ENCODE results near the gene SYT11. TPM values are rescaled to one million over a fixed set of nuclear protein-coding genes. Genes with fewer than 3 reads are reported as not detected.

SYT11 gene
- total and polyA plus RNA-seq, 10 of the 15 experiments (the other 5 are each of a cell fraction or from before 2014, with no cell fraction given): 7.7 to 21.2 (median 13.5) TPM

GRCh38 chr1:155890251-155890650, 30.9 kb downstream of the SYT11 start:
- ChIA-PET POLR2A (interaction anchor here (0.6 kb wide), 1 partner anchor 812 kb away, joined by 4 read pairs; no protein-coding TSS in a partner anchor), RAD21 (ENCODE audit: unreplicated experiment) (no interaction called here), CTCF (interaction anchor here (1.7 kb wide), 1 partner anchor 18 kb away, joined by 4 read pairs; no protein-coding TSS in a partner anchor), SMC1A (ENCODE audit: uncharacterized antibody, unreplicated experiment) (no interaction called here)
- Histone ChIP-seq H4K20me1 (ENCODE audit: control insufficient read depth, insufficient read depth) (no peaks in the 10 kb centered on the region), H3K79me2 (ENCODE audit: control insufficient read depth, insufficient read depth, low read length) (no peaks in the 10 kb centered on the region), H3K9ac (ENCODE audit: control insufficient read depth, insufficient read depth, low read length) (no peak overlapping the region), H3K4me3 (no peak overlapping the region), H3K36me3 (ENCODE audit: control insufficient read depth in 2 of 2, insufficient read depth in 2 of 2, low read length in 1 of 2) (no peaks in the 10 kb centered on the region), H2AFZ (ENCODE audit: control insufficient read depth, low read depth, low read length) (no peak overlapping the region), H3K4me1 (ENCODE audit: control insufficient read depth, insufficient read depth, low read length) (no peaks in the 10 kb centered on the region), H3K4me2 (ENCODE audit: control insufficient read depth, insufficient read depth) (no peak overlapping the region), H3K27ac (ENCODE audit: control insufficient read depth, insufficient read depth) (no peak overlapping the region), H3K9me3 (replicated peaks; ENCODE audit: control insufficient read depth, insufficient read depth, low read length) (no peaks in the 10 kb centered on the region), H3K27me3 (replicated peaks in 1 of 2; ENCODE audit: control insufficient read depth in 2 of 2, insufficient read depth in 2 of 2, low read length in 1 of 2) (no peaks in the 10 kb centered on the region)
- ATAC-seq: no peak
- TSS peak; percentile 45 for BruUV-seq (replicated peaks)
- in situ Hi-C loops (cut with MboI): no loop called here
- WGBS (ENCODE audit: insufficient coverage, insufficient replicate concordance, low lambda C conversion rate, missing lambda C conversion rate): 50% methylated on average over 3 of the region's 3 CpGs
- no peak for TF ChIP-seq ZZZ3 (IDR thresholded peaks at IDR 0.05; ENCODE audit: control insufficient read depth, insufficient read length, low read depth)
- no peak for TF ChIP-seq JUND (IDR thresholded peaks at IDR 0.05; ENCODE audit: low read depth, low read length)
- no peak for FAIRE-seq
- intact Hi-C loops (cut with micrococcal nuclease; ENCODE audit: unreplicated experiment): no loop called here
- DNase-seq (ENCODE audit: low read depth, low spot score): no peak

- Histone ChIP-seq H3K9ac (ENCODE audit: control insufficient read depth, insufficient read depth, low read length) (no peak overlapping the region), H4K20me1 (ENCODE audit: control insufficient read depth, insufficient read depth) (no peaks in the 10 kb centered on the region), H3K27ac (ENCODE audit: control insufficient read depth, insufficient read depth) (no peak overlapping the region), H3K4me2 (ENCODE audit: control insufficient read depth, insufficient read depth) (no peak overlapping the region), H3K9me3 (replicated peaks; ENCODE audit: control insufficient read depth, insufficient read depth, low read length) (no peaks in the 10 kb centered on the region), H2AFZ (ENCODE audit: control insufficient read depth, low read depth, low read length) (no peak overlapping the region), H3K79me2 (ENCODE audit: control insufficient read depth, insufficient read depth, low read length) (no peaks in the 10 kb centered on the region), H3K36me3 (ENCODE audit: control insufficient read depth in 2 of 2, insufficient read depth in 2 of 2, low read length in 1 of 2) (peaks cover 0 to 5% of the 10 kb centered on the region in 2 experiments; a peak in 1 of 4 replicates), H3K4me3 (no peak overlapping the region), H3K27me3 (replicated peaks in 1 of 2; ENCODE audit: control insufficient read depth in 2 of 2, insufficient read depth in 2 of 2, low read length in 1 of 2) (no peaks in the 10 kb centered on the region), H3K4me1 (ENCODE audit: control insufficient read depth, insufficient read depth, low read length) (no peaks in the 10 kb centered on the region)
- ATAC-seq: no peak
- RAD21 ChIA-PET (ENCODE audit: unreplicated experiment): no interaction called here
- SMC1A ChIA-PET (ENCODE audit: uncharacterized antibody, unreplicated experiment): interaction anchor here (1.0 to 3.4 kb wide), 4 partner anchors 9 to 31 kb away, joined by 3 to 17 read pairs (median 6); no protein-coding TSS in a partner anchor
- no TSS peak for BruUV-seq (replicated peaks)
- in situ Hi-C loops (cut with MboI) (no loop called here), intact Hi-C loops (cut with micrococcal nuclease; ENCODE audit: unreplicated experiment) (no loop called here)
- TF ChIP-seq SREBF2 (IDR thresholded peaks at IDR 0.05; ENCODE audit: low read length): no peak
- no peak for TF ChIP-seq CBFB (IDR thresholded peaks at IDR 0.05; ENCODE audit: low read depth)
- POLR2A ChIA-PET: interaction anchor here (0.5 to 1.2 kb wide), 2 partner anchors 31 to 283 kb away, joined by 3 to 6 read pairs; no protein-coding TSS in a partner anchor
- no peak for DNase-seq (ENCODE audit: low read depth, low spot score)
- WGBS (ENCODE audit: insufficient coverage, insufficient replicate concordance, low lambda C conversion rate, missing lambda C conversion rate): 96% methylated on average over 3 of the region's 3 CpGs
- CTCF ChIA-PET: interaction anchor here (0.6 to 1.5 kb wide), 6 partner anchors 11 to 77 kb away, joined by 3 to 5 read pairs (median 3); partner anchors contain the start of gene SYT11
- FAIRE-seq: no peak
Measured at GRCh38 chr1:155892796-155893195, 33.4 kb downstream of the SYT11 start.

Measured in GM12878 (cell line).